ENCODE data around the gene CPNE2. TPM values are rescaled to one million over a fixed set of nuclear protein-coding genes. Genes with fewer than 3 reads are reported as not detected.

Gene CPNE2
- total RNA-seq, 1 donor from 2014 or later: 40.3 TPM

- TF ChIP-seq CTCF (IDR thresholded peaks at IDR 0.05) (no peak), POLR2A (IDR thresholded peaks at IDR 0.05) (no peak), POLR2AphosphoS5 (IDR thresholded peaks at IDR 0.05; ENCODE audit: insufficient read depth in 1 of 2, low read depth in 1 of 2) (no peak)
- intact Hi-C loops (cut with DNase I): loop anchor here (10.0 kb wide), 1 partner anchor 183 kb away; the partner anchor contains the start of gene SLC12A3
- Histone ChIP-seq H3K36me3 (peaks cover 0 to 9% of the 10 kb centered on the region in 2 donors), H3K4me1 (no peaks in the 10 kb centered on the region), H3K27me3 (no peaks in the 10 kb centered on the region), H3K4me3 (no peak overlapping the region), H3K27ac (no peak overlapping the region), H3K9me3 (no peaks in the 10 kb centered on the region)
- no peak for DNase-seq (ENCODE audit: extremely low spot score in 2 of 2)
These were observed 44.3 kb upstream of the CPNE2 start for GRCh38 chr16:57048095-57048494.

- no peak for DNase-seq (ENCODE audit: extremely low spot score in 2 of 2)
- intact Hi-C loops (cut with DNase I): loop anchor here (10.0 kb wide), 1 partner anchor 185 kb away; the partner anchor contains the start of gene SLC12A3
- Histone ChIP-seq H3K27ac (no peak overlapping the region), H3K4me3 (no peak overlapping the region), H3K36me3 (peaks cover 0 to 11% of the 10 kb centered on the region in 2 donors), H3K4me1 (no peaks in the 10 kb centered on the region), H3K9me3 (no peaks in the 10 kb centered on the region), H3K27me3 (no peaks in the 10 kb centered on the region)
- TF ChIP-seq POLR2A (IDR thresholded peaks at IDR 0.05): no peak
- no peak for TF ChIP-seq CTCF (IDR thresholded peaks at IDR 0.05)
- TF ChIP-seq POLR2AphosphoS5 (IDR thresholded peaks at IDR 0.05; ENCODE audit: insufficient read depth in 1 of 2, low read depth in 1 of 2): no peak
These were observed 42.7 kb upstream of the CPNE2 start for GRCh38 chr16:57049678-57050077.

- no peak for TF ChIP-seq CTCF (IDR thresholded peaks at IDR 0.05)
- TF ChIP-seq POLR2A (IDR thresholded peaks at IDR 0.05): no peak
- no peak for TF ChIP-seq POLR2AphosphoS5 (IDR thresholded peaks at IDR 0.05; ENCODE audit: insufficient read depth in 1 of 2, low read depth in 1 of 2)
- Histone ChIP-seq H3K9me3 (no peaks in the 10 kb centered on the region), H3K36me3 (peaks cover 0 to 15% of the 10 kb centered on the region in 2 donors), H3K4me1 (no peaks in the 10 kb centered on the region), H3K4me3 (no peak overlapping the region), H3K27ac (no peak overlapping the region), H3K27me3 (no peaks in the 10 kb centered on the region)
- intact Hi-C loops (cut with DNase I): no loop called here
- no peak for DNase-seq (ENCODE audit: extremely low spot score in 2 of 2)
These were observed 40.6 kb upstream of the CPNE2 start for GRCh38 chr16:57051696-57052228.

- Histone ChIP-seq H3K36me3 (peaks cover 0 to 9% of the 10 kb centered on the region in 2 donors), H3K9me3 (no peaks in the 10 kb centered on the region), H3K27me3 (no peaks in the 10 kb centered on the region), H3K4me3 (no peak overlapping the region), H3K4me1 (no peaks in the 10 kb centered on the region), H3K27ac (no peak overlapping the region)
- intact Hi-C loops (cut with DNase I): no loop called here
- no peak for DNase-seq (ENCODE audit: extremely low spot score in 2 of 2)
- no peak for TF ChIP-seq POLR2AphosphoS5 (IDR thresholded peaks at IDR 0.05; ENCODE audit: insufficient read depth in 1 of 2, low read depth in 1 of 2)
- no peak for TF ChIP-seq CTCF (IDR thresholded peaks at IDR 0.05)
- no peak for TF ChIP-seq POLR2A (IDR thresholded peaks at IDR 0.05)
These were observed 39.2 kb upstream of the CPNE2 start for GRCh38 chr16:57053206-57053605.

GRCh38 chr16:57054338-57054737, 38.0 kb upstream of the CPNE2 start:
- Histone ChIP-seq H3K27me3 (no peaks in the 10 kb centered on the region), H3K9me3 (no peaks in the 10 kb centered on the region), H3K4me1 (no peaks in the 10 kb centered on the region), H3K4me3 (no peak overlapping the region), H3K36me3 (peaks cover 0 to 9% of the 10 kb centered on the region in 2 donors), H3K27ac (no peak overlapping the region)
- intact Hi-C loops (cut with DNase I): no loop called here
- no peak for DNase-seq (ENCODE audit: extremely low spot score in 2 of 2)
- TF ChIP-seq POLR2AphosphoS5 (IDR thresholded peaks at IDR 0.05; ENCODE audit: insufficient read depth in 1 of 2, low read depth in 1 of 2): no peak
- no peak for TF ChIP-seq CTCF (IDR thresholded peaks at IDR 0.05)
- no peak for TF ChIP-seq POLR2A (IDR thresholded peaks at IDR 0.05)

Data from vagina (tissue), 2 donors.